HEK293T (cell line): ENCODE data around the gene LRCH4.

Source experiments
- CTCF ChIA-PET: fragments of 350-600 bp; formaldehyde crosslinking; extraction: SDS; loops from one replicate; lab custom pipeline; 2021; ENCODE audit warnings: antibody characterized with exemption, inconsistent platforms; lab: Yijun Ruan, JAX
- POLR2A ChIA-PET: fragments of 350-600 bp; formaldehyde crosslinking; extraction: SDS; loops from one replicate; lab custom pipeline; 2020; ENCODE audit warnings: antibody characterized with exemption, inconsistent platforms; lab: Yijun Ruan, JAX
- DNase-seq: peaks from one replicate; pipeline ENCODE4 v3.0.0; 2012; ENCODE audit warnings: mixed read lengths; ENCODE audit errors: extremely low spot score
- ARNT ChIP-seq: fragments of 450-650 bp; IDR thresholded peaks from 2 replicates; pipeline ENCODE4 v1.6.1; 2017; ENCODE audit warnings: mild to moderate bottlenecking
- BHLHE40 ChIP-seq: fragments of 450-650 bp; IDR thresholded peaks from 2 replicates; pipeline ENCODE4 v1.6.1; 2016; ENCODE audit warnings: mild to moderate bottlenecking, moderate library complexity, borderline replicate concordance
- CTBP1 ChIP-seq: fragments of 450-650 bp; IDR thresholded peaks from 2 replicates; pipeline ENCODE4 v1.6.1; 2016; ENCODE audit warnings: borderline replicate concordance
- ELF4 ChIP-seq: fragments of 450-650 bp; IDR thresholded peaks from 2 replicates; pipeline ENCODE4 v1.6.1; 2017; ENCODE audit warnings: antibody characterized with exemption
- FOXA1 ChIP-seq: fragments of 450-650 bp; IDR thresholded peaks from 2 replicates; pipeline ENCODE4 v1.6.1; 2016; ENCODE audit warnings: mild to moderate bottlenecking
- FOXK2 ChIP-seq: fragments of 450-650 bp; IDR thresholded peaks from 2 replicates; pipeline ENCODE4 v1.6.1; 2016; ENCODE audit warnings: mild to moderate bottlenecking
- FOXM1 ChIP-seq: fragments of 450-650 bp; IDR thresholded peaks from 2 replicates; pipeline ENCODE4 v1.6.1; 2017; ENCODE audit warnings: mild to moderate bottlenecking, borderline replicate concordance
- HDGF ChIP-seq: fragments of 450-650 bp; IDR thresholded peaks from 2 replicates; pipeline ENCODE4 v1.6.1; 2017; ENCODE audit warnings: antibody characterized with exemption, borderline replicate concordance
- L3MBTL2 ChIP-seq: fragments of 450-650 bp; conservative IDR thresholded peaks from 2 replicates; pipeline ENCODE4 v1.6.1; 2016; ENCODE audit warnings: mild to moderate bottlenecking
- LEF1 ChIP-seq: fragments of 450-650 bp; IDR thresholded peaks from 2 replicates; pipeline ENCODE4 v1.6.1; 2017; ENCODE audit warnings: mild to moderate bottlenecking, borderline replicate concordance
- NFRKB ChIP-seq: fragments of 450-650 bp; IDR thresholded peaks from 2 replicates; pipeline ENCODE4 v1.6.1; 2016; ENCODE audit warnings: mild to moderate bottlenecking, moderate library complexity
- SP1 ChIP-seq: fragments of 450-650 bp; IDR thresholded peaks from 2 replicates; pipeline ENCODE4 v1.6.1; 2017
- SUZ12 ChIP-seq: fragments of 450-650 bp; IDR thresholded peaks from 2 replicates; pipeline ENCODE4 v1.6.1; 2016; ENCODE audit warnings: mild to moderate bottlenecking
- TARDBP ChIP-seq: fragments of 450-650 bp; IDR thresholded peaks from 2 replicates; pipeline ENCODE4 v1.6.1; 2016
- ZNF384 ChIP-seq: fragments of 450-650 bp; IDR thresholded peaks from 2 replicates; pipeline ENCODE4 v1.6.1; 2016
- TF ChIP-seq, protein P1 (sequence below): fragments of 450-650 bp; IDR thresholded peaks from 2 replicates; pipeline ENCODE4 v1.6.1; 2016

The LRCH4 gene, protein sequence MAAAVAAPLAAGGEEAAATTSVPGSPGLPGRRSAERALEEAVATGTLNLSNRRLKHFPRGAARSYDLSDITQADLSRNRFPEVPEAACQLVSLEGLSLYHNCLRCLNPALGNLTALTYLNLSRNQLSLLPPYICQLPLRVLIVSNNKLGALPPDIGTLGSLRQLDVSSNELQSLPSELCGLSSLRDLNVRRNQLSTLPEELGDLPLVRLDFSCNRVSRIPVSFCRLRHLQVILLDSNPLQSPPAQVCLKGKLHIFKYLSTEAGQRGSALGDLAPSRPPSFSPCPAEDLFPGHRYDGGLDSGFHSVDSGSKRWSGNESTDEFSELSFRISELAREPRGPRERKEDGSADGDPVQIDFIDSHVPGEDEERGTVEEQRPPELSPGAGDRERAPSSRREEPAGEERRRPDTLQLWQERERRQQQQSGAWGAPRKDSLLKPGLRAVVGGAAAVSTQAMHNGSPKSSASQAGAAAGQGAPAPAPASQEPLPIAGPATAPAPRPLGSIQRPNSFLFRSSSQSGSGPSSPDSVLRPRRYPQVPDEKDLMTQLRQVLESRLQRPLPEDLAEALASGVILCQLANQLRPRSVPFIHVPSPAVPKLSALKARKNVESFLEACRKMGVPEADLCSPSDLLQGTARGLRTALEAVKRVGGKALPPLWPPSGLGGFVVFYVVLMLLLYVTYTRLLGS

DNA sequence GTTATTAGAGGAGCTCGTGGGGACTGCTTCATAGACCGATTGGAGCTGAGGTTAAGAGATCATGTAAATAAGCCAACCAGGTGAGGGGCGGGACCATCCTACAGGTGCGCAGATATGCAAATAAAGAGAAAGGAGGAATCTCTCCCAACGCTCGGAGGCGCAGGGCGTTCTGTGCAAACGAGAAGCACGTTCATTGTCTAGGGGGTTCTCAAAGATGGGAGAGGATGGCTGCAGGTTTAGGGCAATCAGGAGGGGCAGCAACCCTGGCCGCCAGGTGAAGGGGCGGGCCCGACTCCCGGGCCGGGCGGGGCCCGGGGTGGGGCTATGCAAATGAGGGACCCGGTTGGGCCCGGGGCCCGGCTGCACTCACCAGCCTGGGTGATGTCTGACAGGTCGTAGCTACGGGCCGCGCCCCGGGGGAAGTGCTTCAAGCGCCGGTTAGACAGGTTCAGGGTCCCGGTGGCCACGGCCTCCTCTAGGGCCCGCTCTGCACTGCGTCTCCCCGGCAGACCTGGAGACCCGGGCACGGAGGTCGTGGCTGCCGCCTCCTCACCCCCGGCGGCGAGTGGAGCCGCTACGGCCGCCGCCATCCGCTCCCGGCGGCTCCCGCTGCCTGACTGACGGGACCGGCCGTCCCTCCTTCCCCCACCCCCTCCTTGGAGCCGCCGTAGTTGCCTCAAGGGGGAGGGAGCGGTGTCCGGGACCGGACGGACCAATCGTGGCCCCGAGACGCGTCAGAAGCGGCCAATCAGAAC lies at the start of gene LRCH4:
TSS of gene LRCH4 (minus strand) at position 619 of the 755 bp plus-strand sequence. CDS start at position 590, 29 bp downstream.
- ChIA-PET CTCF (interaction anchor here (0.6 to 1.5 kb wide), 10 partner anchors 9 to 140 kb away, joined by 3 to 6 read pairs (median 4); partner anchors contain the start of genes MOSPD3, PCOLCE and POP7), POLR2A (interaction anchor here (0.5 to 3.3 kb wide), 34 partner anchors 8 to 304 kb away, joined by 3 to 40 read pairs (median 4); partner anchors contain the start of genes AGFG2, GIGYF1, GNB2 and MOSPD3)
- DNase-seq, result peak; percentile 61
- TF ChIP-seq ARNT (no peak), HDGF (no peak), ELF4 (peak; percentile 87), LEF1 (peak; percentile 67; the same call in 1 of the 2 replicates), FOXM1 (peak; percentile 89), BHLHE40 (no peak), CTBP1 (no peak), TARDBP (no peak), NFRKB (no peak)
- TF ChIP-seq, protein P1, sequence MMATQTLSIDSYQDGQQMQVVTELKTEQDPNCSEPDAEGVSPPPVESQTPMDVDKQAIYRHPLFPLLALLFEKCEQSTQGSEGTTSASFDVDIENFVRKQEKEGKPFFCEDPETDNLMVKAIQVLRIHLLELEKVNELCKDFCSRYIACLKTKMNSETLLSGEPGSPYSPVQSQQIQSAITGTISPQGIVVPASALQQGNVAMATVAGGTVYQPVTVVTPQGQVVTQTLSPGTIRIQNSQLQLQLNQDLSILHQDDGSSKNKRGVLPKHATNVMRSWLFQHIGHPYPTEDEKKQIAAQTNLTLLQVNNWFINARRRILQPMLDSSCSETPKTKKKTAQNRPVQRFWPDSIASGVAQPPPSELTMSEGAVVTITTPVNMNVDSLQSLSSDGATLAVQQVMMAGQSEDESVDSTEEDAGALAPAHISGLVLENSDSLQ, result no peak

DNA sequence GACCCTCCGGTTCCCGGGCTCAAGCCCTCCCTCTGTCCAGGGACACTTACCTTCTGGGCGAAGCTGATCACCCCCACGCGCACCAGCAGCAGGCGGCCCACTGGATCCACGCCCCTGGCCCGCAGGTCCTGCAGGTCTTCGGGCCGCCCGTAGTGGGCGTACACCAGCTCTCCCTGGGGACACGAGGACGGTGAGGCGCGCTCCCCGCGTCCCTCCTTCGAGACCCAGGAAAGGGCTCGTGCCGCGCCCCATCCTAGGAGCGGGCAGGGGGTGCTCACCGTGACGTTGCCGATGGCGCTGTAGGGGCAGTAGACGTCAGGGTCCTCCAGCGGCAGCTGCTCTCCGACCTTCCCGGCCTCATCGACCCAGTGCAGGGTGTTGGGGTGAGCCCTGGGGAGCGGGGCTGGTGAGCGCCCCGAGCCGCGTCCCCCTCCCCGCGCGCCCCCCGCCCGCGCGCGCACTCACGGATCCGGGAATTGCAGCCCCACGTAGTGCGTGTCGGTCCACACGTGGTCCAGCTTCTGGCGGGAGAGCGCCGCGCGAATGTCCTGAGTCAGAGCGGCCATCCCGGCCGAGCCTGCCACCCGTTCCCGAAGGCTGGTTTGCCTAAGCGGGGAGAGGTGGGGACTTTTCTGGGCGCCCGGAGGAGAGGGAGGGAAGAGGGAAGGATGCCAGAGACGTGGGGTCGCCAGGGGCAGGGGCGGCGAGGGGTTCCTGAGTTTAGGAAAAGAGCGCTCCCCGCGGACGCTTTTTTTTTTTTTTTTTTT lies 47.2 kb upstream of the LRCH4 start:
- no peak for DNase-seq
- ChIA-PET CTCF (no interaction called here), POLR2A (interaction anchor here (1.1 kb wide), 1 partner anchor 46 kb away, joined by 3 read pairs; no protein-coding TSS in a partner anchor)
- TF ChIP-seq TARDBP (no peak), ARNT (no peak), ZNF384 (no peak), SUZ12 (no peak), LEF1 (no peak), NFRKB (no peak), FOXM1 (no peak), FOXA1 (no peak), L3MBTL2 (no peak), BHLHE40 (no peak), SP1 (no peak), HDGF (no peak), FOXK2 (no peak), ELF4 (no peak), CTBP1 (no peak)
- TF ChIP-seq, protein P1, result no peak

DNA sequence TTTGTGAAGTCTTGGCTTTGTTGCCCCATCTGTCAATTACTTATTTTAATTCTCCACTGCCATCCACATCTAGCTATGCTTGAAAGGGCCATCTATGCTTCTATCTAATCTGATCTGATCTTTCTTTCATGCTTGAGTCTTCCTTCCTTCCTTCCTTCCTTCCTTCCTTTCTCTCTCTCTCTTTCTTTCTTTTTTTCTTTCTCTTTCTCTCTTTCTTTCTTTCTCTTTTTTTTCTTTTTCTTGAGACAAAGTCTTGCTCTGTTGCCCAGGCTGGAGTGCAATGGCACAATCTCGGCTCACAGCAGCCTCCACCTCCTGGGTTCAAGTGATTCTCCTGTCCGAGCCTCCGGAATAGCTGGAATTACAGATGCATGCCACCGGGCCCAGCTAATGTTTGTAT lies 44.1 kb upstream of the LRCH4 start:
- POLR2A ChIA-PET, result interaction anchor here (0.7 to 0.8 kb wide), 3 partner anchors 44 to 615 kb away, joined by 3 read pairs; partner anchors contain the start of genes FBXO24, POP7 and ZKSCAN1
- no peak for TF ChIP-seq SUZ12
- TF ChIP-seq HDGF, result no peak
- TF ChIP-seq NFRKB, result no peak
- TF ChIP-seq ELF4, result no peak
- TF ChIP-seq SP1, result no peak
- no peak for TF ChIP-seq FOXM1
- TF ChIP-seq LEF1, result no peak
- no peak for TF ChIP-seq TARDBP
- no peak for TF ChIP-seq L3MBTL2
- TF ChIP-seq, protein P1, result no peak
- no peak for TF ChIP-seq ZNF384
- TF ChIP-seq ARNT, result no peak
- no peak for TF ChIP-seq FOXA1
- no peak for TF ChIP-seq FOXK2
- TF ChIP-seq CTBP1, result no peak
- no peak for TF ChIP-seq BHLHE40

DNA sequence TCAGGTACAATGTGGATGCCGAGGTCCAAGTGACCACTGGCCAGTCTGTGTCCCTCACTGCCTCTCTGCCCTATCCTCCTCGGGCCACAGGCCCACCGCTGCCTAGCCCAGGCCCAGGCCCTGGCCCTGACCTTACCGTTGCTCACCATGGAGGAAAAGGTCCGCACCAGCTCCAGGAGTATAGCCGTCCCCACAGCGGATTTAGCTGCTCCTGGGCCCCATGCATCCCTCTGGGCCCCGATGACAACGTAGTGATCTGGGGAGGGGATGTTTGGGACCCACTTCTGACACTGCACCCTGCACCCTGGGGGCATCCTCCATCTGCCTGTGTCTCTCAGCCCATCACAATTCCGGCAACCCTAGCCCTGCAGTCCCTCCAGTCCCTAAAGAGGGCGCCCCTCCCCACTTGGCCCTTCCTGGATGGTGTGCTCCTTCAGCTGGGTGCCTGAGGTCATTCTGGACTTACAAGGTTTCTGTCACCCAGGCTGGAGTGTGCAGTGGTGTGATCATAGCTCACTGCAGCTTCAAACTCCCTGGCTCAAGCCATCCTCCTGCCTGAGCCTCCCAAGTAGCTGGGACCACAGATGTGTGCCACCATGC lies 43.3 kb upstream of the LRCH4 start:
- DNase-seq, result peak; percentile 77
- TF ChIP-seq SUZ12 (no peak), FOXM1 (no peak), ARNT (no peak), L3MBTL2 (no peak), FOXA1 (no peak), HDGF (no peak), TARDBP (no peak), SP1 (no peak), ELF4 (no peak)
- TF ChIP-seq, protein P1, result no peak
- CTCF ChIA-PET, result interaction anchor here (0.6 to 1.7 kb wide), 11 partner anchors 9 to 64 kb away, joined by 3 to 9 read pairs (median 4); partner anchors contain the start of gene MOSPD3
- POLR2A ChIA-PET, result interaction anchor here (0.7 to 0.8 kb wide), 3 partner anchors 43 to 614 kb away, joined by 3 read pairs; partner anchors contain the start of genes FBXO24, POP7 and ZKSCAN1

More for the DNA sequence above, 44.1 kb upstream of the LRCH4 start:
- no peak for DNase-seq
- CTCF ChIA-PET, result interaction anchor here (0.7 to 1.7 kb wide), 6 partner anchors 15 to 63 kb away, joined by 3 to 9 read pairs (median 5); partner anchors contain the start of gene MOSPD3
